ENCODE data around the gene SHC2. TPM values are rescaled to one million over a fixed set of nuclear protein-coding genes. Genes with fewer than 3 reads are reported as not detected.

The SHC2 gene
- total and polyA plus RNA-seq, 2 of the 13 experiments (the other 11 are each of a cell fraction or from before 2014, with no cell fraction given): 9.0 to 18.3 TPM

DNA sequence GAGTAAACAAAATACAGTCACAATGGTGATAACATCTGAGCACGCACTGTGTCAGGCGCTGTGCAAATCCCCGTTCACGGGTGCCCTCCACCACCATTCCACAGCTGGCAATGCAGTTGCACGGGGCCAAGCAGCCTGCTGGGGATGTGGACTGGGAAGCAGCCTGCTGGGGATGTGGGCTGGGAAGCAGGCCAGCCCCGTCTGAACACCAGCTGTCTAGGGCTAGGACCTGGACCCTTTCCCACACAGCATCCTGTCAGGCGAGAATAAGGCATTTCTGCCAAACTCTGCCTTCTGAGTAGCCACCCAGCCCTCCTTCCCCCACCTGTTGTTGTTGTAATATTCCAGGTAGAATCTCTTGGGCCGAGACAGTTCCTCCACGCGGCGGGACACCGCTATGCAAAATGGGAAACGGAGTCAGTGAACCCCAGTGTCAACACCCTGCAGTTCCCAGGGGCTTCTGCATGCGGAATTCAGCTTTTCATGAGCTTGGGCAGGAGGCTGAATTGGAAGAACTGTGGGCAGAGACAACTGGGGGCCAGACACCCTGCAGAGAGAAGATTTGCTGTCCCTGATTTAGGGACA is 88.4 kb downstream of the SHC2 start (continued):
- TF ChIP-seq SRSF1 (optimal IDR thresholded peaks at IDR 0.05; ENCODE audit: low read depth, low read length): no peak

DNA sequence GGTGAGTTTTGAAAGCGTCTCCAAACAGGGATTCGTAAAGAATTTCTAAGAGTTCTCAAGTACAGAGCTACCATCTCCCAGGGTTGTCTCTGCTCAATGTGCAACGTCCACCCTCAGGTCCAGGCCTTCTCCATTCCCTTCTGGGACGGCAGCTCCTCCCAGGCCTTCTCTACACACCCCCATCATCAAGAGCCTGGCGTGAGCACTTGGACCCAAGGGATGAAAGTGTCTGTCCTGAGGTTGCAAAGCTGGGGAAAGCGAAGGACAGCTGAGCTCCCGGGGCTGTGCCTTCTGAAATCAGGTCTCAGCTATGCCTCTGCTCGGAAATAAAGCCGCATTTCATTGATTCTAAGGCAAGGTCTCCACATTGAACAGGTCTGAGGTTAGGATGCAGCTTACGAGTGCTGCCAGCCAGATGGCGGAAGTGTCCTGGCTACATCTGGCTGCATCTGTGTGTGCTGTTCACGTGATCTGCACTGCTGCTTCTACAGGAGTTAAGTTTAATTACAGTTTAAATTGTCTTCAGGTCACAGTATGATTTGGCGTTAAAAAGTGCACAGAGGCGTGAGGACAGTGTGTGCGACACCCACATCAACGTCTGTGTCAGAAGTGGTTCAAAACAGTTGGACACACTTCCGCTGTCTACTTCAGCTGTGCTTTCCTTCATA is 89.2 kb downstream of the SHC2 start:
- in situ Hi-C loops (cut with HindIII; ENCODE audit: extremely low pct_ligation_motif_present, low pct_unique_long_range_greater_than_20kb): no loop called here
- ChIA-PET CTCF (ENCODE audit: low intra/inter-chr PET ratio, low total read pairs) (no interaction called here), POLR2A (no interaction called here)
- BruUV-seq (replicated peaks): no TSS peak
- ATAC-seq (no peak), DNase-seq (ENCODE audit: low spot score) (no peak), FAIRE-seq (no peak)
- TF ChIP-seq RBM22 (optimal IDR thresholded peaks at IDR 0.05; ENCODE audit: low read length) (no peak), ZSCAN22 (CRISPR knock-in tag; IDR thresholded peaks at IDR 0.05) (peak; percentile 86)
- Histone ChIP-seq H3K9ac (ENCODE audit: insufficient read depth, low read depth, low read length) (no peak overlapping the region), H2AFZ (ENCODE audit: low read length) (no peak overlapping the region), H3K27me3 (ENCODE audit: control insufficient read depth in 1 of 2, insufficient read depth in 2 of 2, low read length in 2 of 2) (peaks cover 16 to 87% of the 10 kb centered on the region in 2 experiments), H3K4me3 (replicated peaks in 1 of 3; ENCODE audit: insufficient read depth in 1 of 3, low read depth in 2 of 3, low read length in 3 of 3) (no peak overlapping the region), H3K9me3 (ENCODE audit: low read length) (no peaks in the 10 kb centered on the region), H3K79me2 (ENCODE audit: insufficient read depth, low read length) (no peaks in the 10 kb centered on the region), H3K27ac (ENCODE audit: extremely low read length, insufficient read depth, low read length) (no peak overlapping the region), H3K36me3 (replicated peaks in 1 of 2; ENCODE audit: control insufficient read depth in 1 of 2, insufficient read depth in 2 of 2, low read length in 2 of 2) (no peaks in the 10 kb centered on the region), H3K4me2 (ENCODE audit: low read depth, low read length) (no peak overlapping the region), H4K20me1 (ENCODE audit: insufficient read depth, low read length) (no peaks in the 10 kb centered on the region), H3K4me1 (ENCODE audit: insufficient read depth, low read length) (no peaks in the 10 kb centered on the region)
- intact Hi-C loops (cut with micrococcal nuclease; ENCODE audit: unreplicated experiment): no loop called here
- 19% methylated on average over 12 of the region's 17 CpGs for WGBS (ENCODE audit: low lambda C conversion rate)

- H3K9me3 ChIP-seq (ENCODE audit: low read length): no peaks in the 10 kb centered on the region
- no peak for DNase-seq (ENCODE audit: low spot score)
- no peak for ATAC-seq
- CTCF ChIA-PET (ENCODE audit: low intra/inter-chr PET ratio, low total read pairs): no interaction called here
- no peak for FAIRE-seq
- H3K36me3 ChIP-seq (replicated peaks in 1 of 2; ENCODE audit: control insufficient read depth in 1 of 2, insufficient read depth in 2 of 2, low read length in 2 of 2): no peaks in the 10 kb centered on the region
- H3K79me2 ChIP-seq (ENCODE audit: insufficient read depth, low read length): no peaks in the 10 kb centered on the region
- no peak overlapping the region for H2AFZ ChIP-seq (ENCODE audit: low read length)
- no peak overlapping the region for H3K4me3 ChIP-seq (replicated peaks in 1 of 3; ENCODE audit: insufficient read depth in 1 of 3, low read depth in 2 of 3, low read length in 3 of 3)
- intact Hi-C loops (cut with micrococcal nuclease; ENCODE audit: unreplicated experiment): no loop called here
- no TSS peak for BruUV-seq (replicated peaks)
- H3K9ac ChIP-seq (ENCODE audit: insufficient read depth, low read depth, low read length): no peak overlapping the region
- no peaks in the 10 kb centered on the region for H3K4me1 ChIP-seq (ENCODE audit: insufficient read depth, low read length)
- peaks cover 14 to 85% of the 10 kb centered on the region in 2 experiments for H3K27me3 ChIP-seq (ENCODE audit: control insufficient read depth in 1 of 2, insufficient read depth in 2 of 2, low read length in 2 of 2)
- POLR2A ChIA-PET: no interaction called here
- H3K27ac ChIP-seq (ENCODE audit: extremely low read length, insufficient read depth, low read length): no peak overlapping the region
- no peaks in the 10 kb centered on the region for H4K20me1 ChIP-seq (ENCODE audit: insufficient read depth, low read length)
- no peak overlapping the region for H3K4me2 ChIP-seq (ENCODE audit: low read depth, low read length)
- WGBS (ENCODE audit: low lambda C conversion rate): 70% methylated on average over 32 of the region's 43 CpGs
- in situ Hi-C loops (cut with HindIII; ENCODE audit: extremely low pct_ligation_motif_present, low pct_unique_long_range_greater_than_20kb): no loop called here
- TF ChIP-seq ZBTB3 (CRISPR knock-in tag; IDR thresholded peaks at IDR 0.05; ENCODE audit: borderline replicate concordance, low read depth) (no peak), ISX (CRISPR knock-in tag; conservative IDR thresholded peaks at IDR 0.05) (no peak), ZBTB25 (CRISPR knock-in tag; IDR thresholded peaks at IDR 0.05) (no peak), ZNF33A (CRISPR knock-in tag; IDR thresholded peaks at IDR 0.05; ENCODE audit: borderline replicate concordance) (no peak), RFXAP (CRISPR knock-in tag; IDR thresholded peaks at IDR 0.05; ENCODE audit: borderline replicate concordance) (no peak), ZNF10 (CRISPR knock-in tag; IDR thresholded peaks at IDR 0.05; ENCODE audit: borderline replicate concordance, low read depth) (no peak), SETDB1 (CRISPR knock-in tag; IDR thresholded peaks at IDR 0.05; ENCODE audit: borderline replicate concordance) (no peak), SMARCE1 (IDR thresholded peaks at IDR 0.05; ENCODE audit: borderline replicate concordance) (no peak), ZNF75D (CRISPR knock-in tag; IDR thresholded peaks at IDR 0.05; ENCODE audit: borderline replicate concordance) (no peak), NR2F2 (IDR thresholded peaks at IDR 0.05; ENCODE audit: borderline replicate concordance, low read depth) (no peak), ZNF335 (CRISPR knock-in tag; IDR thresholded peaks at IDR 0.05) (no peak), ZFP36L1 (CRISPR knock-in tag; IDR thresholded peaks at IDR 0.05) (no peak), DNMT3B (CRISPR knock-in tag; conservative IDR thresholded peaks at IDR 0.05) (no peak)
Observed at GRCh38 chr19:370641-371330, 90.0 kb downstream of the SHC2 start.
